ENCODE data around the gene FOXE1. TPM values are rescaled to one million over a fixed set of nuclear protein-coding genes. Genes with fewer than 3 reads are reported as not detected.
A peak's percentile ranks its signal among the peaks of the same experiment; 100 is the strongest.

The FOXE1 gene
- total and polyA plus RNA-seq, 2 of the 4 experiments (the other 2 are of a cell fraction): under 0.01 to 0.22 TPM

DNA sequence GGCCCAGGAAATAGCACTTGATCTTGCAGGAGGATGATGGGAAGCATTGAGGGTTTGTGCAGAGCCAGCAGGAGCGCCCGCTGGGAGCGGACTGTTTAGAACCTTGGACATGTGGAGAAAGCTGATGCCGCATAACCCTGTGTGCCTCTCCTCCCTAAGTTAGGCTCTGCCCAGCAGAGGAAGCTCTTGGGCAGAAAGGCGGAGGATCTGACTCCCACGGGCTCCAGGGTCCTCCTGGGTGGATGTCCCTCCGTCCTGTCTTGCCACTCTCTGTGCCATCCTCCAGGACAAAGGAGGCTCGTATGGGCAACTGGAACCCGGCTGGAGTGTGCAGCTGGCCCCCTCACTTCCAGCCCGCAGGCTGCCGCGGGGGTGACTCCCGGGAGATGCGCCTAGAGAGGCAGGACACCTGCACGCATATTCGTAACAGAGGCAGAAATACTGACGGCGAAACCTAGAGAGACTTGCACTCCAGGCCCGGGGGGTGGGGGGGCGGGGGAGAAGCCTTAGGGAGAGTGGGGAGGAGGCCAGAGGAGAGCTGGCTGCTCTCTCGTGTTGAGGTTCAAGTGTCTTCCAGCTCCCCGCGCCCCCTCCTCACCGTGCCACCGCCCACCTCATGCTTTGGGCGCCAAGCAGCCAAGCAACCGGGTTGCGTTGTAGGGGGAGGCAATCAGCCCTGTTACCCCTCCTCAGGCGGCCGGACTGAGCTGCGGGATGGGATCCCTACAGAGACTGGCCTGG is 5.4 kb upstream of the FOXE1 start:
- no peak overlapping the region for H4K5ac ChIP-seq (ENCODE audit: low read depth, low read length)
- no peak overlapping the region for H2BK20ac ChIP-seq (ENCODE audit: low read depth, low read length)
- peaks cover 17% of the 10 kb centered on the region for H3K9me3 ChIP-seq (ENCODE audit: control insufficient read depth, insufficient read depth, low read length)
- TF ChIP-seq POLR2A (IDR thresholded peaks at IDR 0.05; ENCODE audit: low read depth, low read length) (no peak), FOS (IDR thresholded peaks at IDR 0.05; ENCODE audit: low read depth, low read length) (no peak), SMC3 (IDR thresholded peaks at IDR 0.05; ENCODE audit: low read depth, low read length) (no peak), CHD1 (IDR thresholded peaks at IDR 0.05; ENCODE audit: low read depth, low read length) (no peak), MXI1 (IDR thresholded peaks at IDR 0.05; ENCODE audit: borderline replicate concordance, low read depth, low read length) (no peak), MAFK (IDR thresholded peaks at IDR 0.05; ENCODE audit: low read depth, low read length) (no peak), BHLHE40 (IDR thresholded peaks at IDR 0.05; ENCODE audit: low read depth, low read length) (no peak), MAZ (IDR thresholded peaks at IDR 0.05; ENCODE audit: borderline replicate concordance, low read depth, low read length) (no peak), RAD21 (IDR thresholded peaks at IDR 0.05; ENCODE audit: low read length) (no peak), RFX5 (IDR thresholded peaks at IDR 0.05; ENCODE audit: low read depth, low read length) (no peak), NFE2L2 (IDR thresholded peaks at IDR 0.05; ENCODE audit: low read depth, low read length) (no peak)
- TF ChIP-seq, protein P1, sequence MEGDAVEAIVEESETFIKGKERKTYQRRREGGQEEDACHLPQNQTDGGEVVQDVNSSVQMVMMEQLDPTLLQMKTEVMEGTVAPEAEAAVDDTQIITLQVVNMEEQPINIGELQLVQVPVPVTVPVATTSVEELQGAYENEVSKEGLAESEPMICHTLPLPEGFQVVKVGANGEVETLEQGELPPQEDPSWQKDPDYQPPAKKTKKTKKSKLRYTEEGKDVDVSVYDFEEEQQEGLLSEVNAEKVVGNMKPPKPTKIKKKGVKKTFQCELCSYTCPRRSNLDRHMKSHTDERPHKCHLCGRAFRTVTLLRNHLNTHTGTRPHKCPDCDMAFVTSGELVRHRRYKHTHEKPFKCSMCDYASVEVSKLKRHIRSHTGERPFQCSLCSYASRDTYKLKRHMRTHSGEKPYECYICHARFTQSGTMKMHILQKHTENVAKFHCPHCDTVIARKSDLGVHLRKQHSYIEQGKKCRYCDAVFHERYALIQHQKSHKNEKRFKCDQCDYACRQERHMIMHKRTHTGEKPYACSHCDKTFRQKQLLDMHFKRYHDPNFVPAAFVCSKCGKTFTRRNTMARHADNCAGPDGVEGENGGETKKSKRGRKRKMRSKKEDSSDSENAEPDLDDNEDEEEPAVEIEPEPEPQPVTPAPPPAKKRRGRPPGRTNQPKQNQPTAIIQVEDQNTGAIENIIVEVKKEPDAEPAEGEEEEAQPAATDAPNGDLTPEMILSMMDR (conservative IDR thresholded peaks at IDR 0.05; ENCODE audit: low read depth, low read length): no peak
- TF ChIP-seq, protein P2, sequence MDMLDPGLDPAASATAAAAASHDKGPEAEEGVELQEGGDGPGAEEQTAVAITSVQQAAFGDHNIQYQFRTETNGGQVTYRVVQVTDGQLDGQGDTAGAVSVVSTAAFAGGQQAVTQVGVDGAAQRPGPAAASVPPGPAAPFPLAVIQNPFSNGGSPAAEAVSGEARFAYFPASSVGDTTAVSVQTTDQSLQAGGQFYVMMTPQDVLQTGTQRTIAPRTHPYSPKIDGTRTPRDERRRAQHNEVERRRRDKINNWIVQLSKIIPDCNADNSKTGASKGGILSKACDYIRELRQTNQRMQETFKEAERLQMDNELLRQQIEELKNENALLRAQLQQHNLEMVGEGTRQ (IDR thresholded peaks at IDR 0.05; ENCODE audit: low read depth, low read length): no peak
- BruUV-seq (replicated peaks): no TSS peak
- no peak overlapping the region for H4K91ac ChIP-seq (ENCODE audit: insufficient read depth, low read depth, low read length)
- no peak overlapping the region for H3K4me2 ChIP-seq (ENCODE audit: low read depth, low read length)
- H2BK5ac ChIP-seq (ENCODE audit: low read depth, low read length, poor library complexity, severe bottlenecking): no peak overlapping the region
- no peak overlapping the region for H2BK15ac ChIP-seq (ENCODE audit: low read depth, low read length)
- ChIA-PET CTCF (interaction anchor here (0.5 to 0.6 kb wide), 2 partner anchors 69 to 81 kb away, joined by 3 read pairs; no protein-coding TSS in a partner anchor), POLR2A (ENCODE audit: unreplicated experiment) (no interaction called here)
- peak overlapping the region; percentile 61 for H2AFZ ChIP-seq (replicated peaks; ENCODE audit: low read length, poor library complexity)
- 10% methylated on average over 7 of the region's 31 CpGs; no CpG with 5 or more reads in 1 of the 2 experiments for WGBS, 2 experiments (ENCODE audit: extremely low coverage in 2 of 2, insufficient read length in 1 of 2)
- H3K56ac ChIP-seq (ENCODE audit: extremely low read depth, insufficient read depth, low read length): no peak overlapping the region
- ATAC-seq (ENCODE audit: low read depth) (no peak), DNase-seq (no peak)
- H3K27me3 ChIP-seq (ENCODE audit: control insufficient read depth, insufficient read depth, low read length): peaks cover 71% of the 10 kb centered on the region
- H2AK9ac ChIP-seq (replicated peaks; ENCODE audit: low read depth, low read length, poor library complexity): no peak overlapping the region
- no peak overlapping the region for H2AK5ac ChIP-seq (ENCODE audit: low read depth, low read length)
- no peak overlapping the region for H4K8ac ChIP-seq (ENCODE audit: low read depth in 2 of 2, low read length in 2 of 2)
- dilution Hi-C loops (cut with HindIII; ENCODE audit: low sequenced_read_pairs, unreplicated experiment) (no loop called here), intact Hi-C loops (cut with micrococcal nuclease) (no loop called here), in situ Hi-C loops (cut with MboI; ENCODE audit: low sequenced_read_pairs) (no loop called here)
- no peaks in the 10 kb centered on the region; the same call in 1 of the 2 replicates for H3K9me1 ChIP-seq (ENCODE audit: insufficient read depth, low read length)
- H3K79me1 ChIP-seq (ENCODE audit: low read depth in 1 of 2, low read length in 2 of 2): no peaks in the 10 kb centered on the region
- no peak overlapping the region for H3K4me3 ChIP-seq (ENCODE audit: insufficient read depth, low read depth, low read length)
- H3K4me1 ChIP-seq (ENCODE audit: control insufficient read depth, insufficient read depth, low read length): peaks cover 4% of the 10 kb centered on the region; the same call in 1 of the 2 replicates
- H3K4ac ChIP-seq (ENCODE audit: low read depth, low read length): no peak overlapping the region
- H2BK120ac ChIP-seq (ENCODE audit: low read depth, low read length): no peak overlapping the region
- H3K36me3 ChIP-seq (ENCODE audit: control insufficient read depth, insufficient read depth, low read length): no peaks in the 10 kb centered on the region
- no peak overlapping the region for H3K18ac ChIP-seq (ENCODE audit: low read depth, low read length)
- H3K27ac ChIP-seq (ENCODE audit: insufficient read depth, low read length): no peak overlapping the region
- no peak overlapping the region for H3K14ac ChIP-seq (replicated peaks; ENCODE audit: low read depth, low read length)
- 0 out of 2 replicates have a peak overlapping the region, but pooled peaks have one; percentile 27 for H3K23ac ChIP-seq (ENCODE audit: low read depth, low read length)
- H4K20me1 ChIP-seq (ENCODE audit: insufficient read depth, low read length): peaks cover 3% of the 10 kb centered on the region; the same call in 1 of the 2 replicates
- no peak overlapping the region for H3K9ac ChIP-seq (ENCODE audit: low read depth, low read length)
